Type B pancreatic cell (in vitro differentiated cells): ENCODE data around the gene PHLPP2. TPM values are rescaled to one million over a fixed set of nuclear protein-coding genes. Genes with fewer than 3 reads are reported as not detected.

Source experiments
- DNase-seq: peaks from one replicate; pipeline ENCODE4 v3.0.0; 2021; ENCODE audit warnings: mixed read lengths; ENCODE audit not compliant: unreplicated experiment; ENCODE audit errors: extremely low spot score
- H3K27ac Mint-ChIP-seq: 2 replicates; pipeline ENCODE4 v1.8.0; 2021; ENCODE audit warnings: mild to moderate bottlenecking, mixed read lengths
- H3K27me3 Mint-ChIP-seq: 2 replicates; pipeline ENCODE4 v1.8.0; 2021; ENCODE audit warnings: mixed read lengths
- H3K36me3 Mint-ChIP-seq: 2 replicates; pipeline ENCODE4 v1.8.0; 2021; ENCODE audit warnings: mixed read lengths
- H3K4me1 Mint-ChIP-seq: one replicate; pipeline ENCODE4 v1.8.0; 2021; ENCODE audit warnings: mixed read lengths; ENCODE audit not compliant: unreplicated experiment
- H3K4me3 Mint-ChIP-seq: 2 replicates; pipeline ENCODE4 v1.8.0; 2021; ENCODE audit warnings: mild to moderate bottlenecking, mixed read lengths
- H3K9me3 Mint-ChIP-seq: 2 replicates; pipeline ENCODE4 v1.8.0; 2021; ENCODE audit warnings: mixed read lengths
- CTCF ChIP-seq: fragments of 200-600 bp; sonication (generic); conservative IDR thresholded peaks from 2 replicates; pipeline ENCODE4 v1.5.0; 2021; ENCODE audit warnings: antibody characterized with exemption, mild to moderate bottlenecking
- total RNA-seq: library from RNA; stranded (reverse); gene quantifications from 2 replicates; pipeline ENCODE4 v1.2.1, GENCODE V29; 2021; ENCODE audit warnings: low replicate concordance

Gene PHLPP2
- total RNA-seq, 1 donor from 2014 or later, result 12.0 TPM

GRCh38 chr16:71746442-71747046 is 22.0 kb upstream of the PHLPP2 start:
- DNase-seq, result no peak
- H3K27ac Mint-ChIP-seq, result peak overlapping the region; percentile 49

GRCh38 chr16:71738855-71739254 is 14.4 kb upstream of the PHLPP2 start:
- Mint-ChIP-seq H3K4me3 (no peak overlapping the region), H3K36me3 (peaks cover 29% of the 10 kb centered on the region), H3K27me3 (no peaks in the 10 kb centered on the region), H3K9me3 (no peaks in the 10 kb centered on the region), H3K4me1 (no peaks in the 10 kb centered on the region), H3K27ac (no peak overlapping the region)
- no peak for TF ChIP-seq CTCF
- no peak for DNase-seq

More at GRCh38 chr16:71746442-71747046, 22.0 kb upstream of the PHLPP2 start:
- Mint-ChIP-seq H3K4me1 (no peaks in the 10 kb centered on the region), H3K4me3 (no peak overlapping the region), H3K36me3 (peaks cover 22% of the 10 kb centered on the region), H3K27me3 (no peaks in the 10 kb centered on the region), H3K9me3 (no peaks in the 10 kb centered on the region)
- peak; percentile 83 for TF ChIP-seq CTCF

GRCh38 chr16:71737501-71737900 is 13.0 kb upstream of the PHLPP2 start:
- no peak for DNase-seq
- no peaks in the 10 kb centered on the region for H3K4me1 Mint-ChIP-seq
- peaks cover 35% of the 10 kb centered on the region for H3K36me3 Mint-ChIP-seq
- no peaks in the 10 kb centered on the region for H3K27me3 Mint-ChIP-seq
- TF ChIP-seq CTCF, result no peak
- no peak overlapping the region for H3K4me3 Mint-ChIP-seq
- no peaks in the 10 kb centered on the region for H3K9me3 Mint-ChIP-seq
- no peak overlapping the region for H3K27ac Mint-ChIP-seq

- H3K36me3 Mint-ChIP-seq, result peaks cover 47% of the 10 kb centered on the region
- no peaks in the 10 kb centered on the region for H3K27me3 Mint-ChIP-seq
- no peak for TF ChIP-seq CTCF
- no peaks in the 10 kb centered on the region for H3K4me1 Mint-ChIP-seq
- no peaks in the 10 kb centered on the region for H3K9me3 Mint-ChIP-seq
- H3K27ac Mint-ChIP-seq, result peak overlapping the region; percentile 7
- H3K4me3 Mint-ChIP-seq, result no peak overlapping the region
- DNase-seq, result no peak
These were observed 10.0 kb upstream of the PHLPP2 start for GRCh38 chr16:71734511-71734910.

GRCh38 chr16:71732587-71732986 is 8.1 kb upstream of the PHLPP2 start:
- no peak for DNase-seq
- Mint-ChIP-seq H3K27me3 (no peaks in the 10 kb centered on the region), H3K4me1 (no peaks in the 10 kb centered on the region), H3K4me3 (no peak overlapping the region), H3K36me3 (peaks cover 35% of the 10 kb centered on the region), H3K27ac (no peak overlapping the region), H3K9me3 (no peaks in the 10 kb centered on the region)
- TF ChIP-seq CTCF, result no peak
